Uterus (tissue), 4 donors: ENCODE measurements around the gene ZNF750. TPM values are rescaled to one million over a fixed set of nuclear protein-coding genes. Genes with fewer than 3 reads are reported as not detected.

Experiments used
- DNase-seq, 2 donors: peaks; one replicate each; pipeline ENCODE4 v3.0.0-alpha.2; 2019 to 2020
- H3K27ac ChIP-seq, 2 donors: fragments of 200-600 bp; sonication (generic); 1 replicate in 1 of 2; 2 replicates in 1 of 2; pipeline ENCODE4 v1.5.1; 2016 to 2018
- H3K27me3 ChIP-seq, 2 donors: fragments of 200-600 bp; sonication (generic); one replicate each; pipeline ENCODE4 v1.5.1; 2018 to 2019; ENCODE audit warnings: control low read depth in 1 of 2
- H3K36me3 ChIP-seq, 2 donors: fragments of 200-600 bp; sonication (generic); one replicate each; pipeline ENCODE4 v1.5.1; 2019; ENCODE audit warnings: control low read depth in 1 of 2
- H3K4me1 ChIP-seq, 2 donors: fragments of 200-600 bp; sonication (generic); one replicate each; pipeline ENCODE4 v1.5.1; 2018 to 2019; ENCODE audit warnings: control low read depth in 1 of 2
- H3K4me3 ChIP-seq, 2 donors: fragments of 200-600 bp; sonication (generic); 1 replicate in 1 of 2; 2 replicates in 1 of 2; pipeline ENCODE4 v1.5.1; 2018 to 2019; ENCODE audit warnings: mild to moderate bottlenecking in 1 of 2
- H3K9me3 ChIP-seq, 2 donors: fragments of 200-600 bp; sonication (generic); one replicate each; pipeline ENCODE4 v1.5.1; 2019; ENCODE audit warnings: control low read depth in 1 of 2
- CTCF ChIP-seq, 4 experiments: fragments of 200-600 bp in 2 of 4; fragments of 450-650 bp in 2 of 4; sonication (generic) in 2 of 4; IDR thresholded peaks; one replicate each; pipeline ENCODE4 v1.5.1; 2016 to 2019; ENCODE audit warnings: antibody characterized with exemption in 4 of 4, mild to moderate bottlenecking in 2 of 4, moderate library complexity in 1 of 4
- POLR2A ChIP-seq, 2 donors: fragments of 450-650 bp; IDR thresholded peaks; one replicate each; pipeline ENCODE4 v1.6.1; 2016; ENCODE audit warnings: antibody characterized with exemption in 2 of 2, mild to moderate bottlenecking in 1 of 2, moderate library complexity in 1 of 2
- intact Hi-C: fragments of 100-400 bp; cut with DNase I; formaldehyde crosslinking; loops from one replicate; pipeline ENCODE4 v1.15.1; 2023; ENCODE audit warnings: low total_unique reads
- total RNA-seq, 4 donors: library from RNA; depleted of rRNA in 3 of 4; stranded (reverse); fragments of >200 nt in 3 of 4; gene quantifications; one replicate each; pipeline versions ENCODE4 v1.1.0 to v1.2.4, GENCODE V29; 2014 to 2023
- donor health status: DM: yes; HTN: yes; CAD: no.

The ZNF750 gene
- total RNA-seq, 4 donors from 2014 or later: under 0.01 to 0.07 TPM; not detected in 2

GRCh38 chr17:82801377-82801970, 38.3 kb downstream of the ZNF750 start:
- TF ChIP-seq POLR2A (IDR thresholded peaks at IDR 0.05) (no peak), CTCF (IDR thresholded peaks at IDR 0.05) (no peak)
- Histone ChIP-seq H3K27ac (no peak overlapping the region), H3K9me3 (no peaks in the 10 kb centered on the region), H3K4me3 (no peak overlapping the region), H3K27me3 (no peaks in the 10 kb centered on the region), H3K4me1 (peaks cover 3 to 6% of the 10 kb centered on the region in 2 donors), H3K36me3 (no peaks in the 10 kb centered on the region)
- no peak for DNase-seq
- intact Hi-C loops: no loop called here

- Histone ChIP-seq H3K27ac (no peak overlapping the region), H3K27me3 (no peaks in the 10 kb centered on the region), H3K4me1 (peaks cover 3 to 6% of the 10 kb centered on the region in 2 donors), H3K36me3 (no peaks in the 10 kb centered on the region), H3K9me3 (no peaks in the 10 kb centered on the region), H3K4me3 (no peak overlapping the region)
- intact Hi-C loops: no loop called here
- no peak for DNase-seq
- TF ChIP-seq CTCF (IDR thresholded peaks at IDR 0.05) (no peak), POLR2A (IDR thresholded peaks at IDR 0.05) (no peak)
Observed at GRCh38 chr17:82800885-82801284, 38.9 kb downstream of the ZNF750 start.

- no peaks in the 10 kb centered on the region for H3K36me3 ChIP-seq
- H3K4me1 ChIP-seq: peaks cover 0 to 4% of the 10 kb centered on the region in 2 donors
- intact Hi-C loops: no loop called here
- H3K27ac ChIP-seq: no peak overlapping the region
- DNase-seq: no peak
- H3K9me3 ChIP-seq: no peaks in the 10 kb centered on the region
- H3K27me3 ChIP-seq: no peaks in the 10 kb centered on the region
- TF ChIP-seq POLR2A (IDR thresholded peaks at IDR 0.05) (no peak), CTCF (IDR thresholded peaks at IDR 0.05) (no peak)
- H3K4me3 ChIP-seq: no peak overlapping the region
Observed at GRCh38 chr17:82799591-82799990, 40.2 kb downstream of the ZNF750 start.

GRCh38 chr17:82798752-82799151, 41.1 kb downstream of the ZNF750 start:
- no peak overlapping the region for H3K27ac ChIP-seq
- no peaks in the 10 kb centered on the region for H3K36me3 ChIP-seq
- DNase-seq: no peak
- no peak overlapping the region for H3K4me3 ChIP-seq
- intact Hi-C loops: no loop called here
- H3K9me3 ChIP-seq: no peaks in the 10 kb centered on the region
- H3K27me3 ChIP-seq: no peaks in the 10 kb centered on the region
- TF ChIP-seq POLR2A (IDR thresholded peaks at IDR 0.05) (no peak), CTCF (IDR thresholded peaks at IDR 0.05) (no peak)
- peaks cover 2 to 10% of the 10 kb centered on the region in 2 donors for H3K4me1 ChIP-seq

- Histone ChIP-seq H3K9me3 (no peaks in the 10 kb centered on the region), H3K27ac (no peak overlapping the region), H3K4me3 (no peak overlapping the region), H3K4me1 (peaks cover 5 to 10% of the 10 kb centered on the region in 2 donors), H3K27me3 (no peaks in the 10 kb centered on the region), H3K36me3 (no peaks in the 10 kb centered on the region)
- intact Hi-C loops: no loop called here
- no peak for DNase-seq
- TF ChIP-seq POLR2A (IDR thresholded peaks at IDR 0.05) (no peak), CTCF (IDR thresholded peaks at IDR 0.05) (no peak)
Observed at GRCh38 chr17:82797061-82797460, 42.8 kb downstream of the ZNF750 start.
